WERI-Rb-1 (cell line): ENCODE measurements around the gene DPY30.
"Not testable (repeated sequence)": the region's sequence is repeated elsewhere in the genome, so short reads cannot be mapped to it uniquely, and the experiment has no call there.

Experiments used
- DNase-seq: peaks from one replicate; pipeline ENCODE4 v3.0.0-alpha.2; 2020
- H3K27ac ChIP-seq: fragments of 250-450 bp; sonication (Bioruptor Pico); 2 replicates; pipeline ENCODE4 v1.5.1; 2020; ENCODE audit warnings: mild to moderate bottlenecking, moderate library complexity
- H3K27me3 ChIP-seq: fragments of 250-450 bp; sonication (Bioruptor Pico); 2 replicates; pipeline ENCODE4 v1.5.1; 2021; ENCODE audit warnings: mild to moderate bottlenecking, low read depth, moderate library complexity; ENCODE audit not compliant: insufficient read depth, severe bottlenecking
- H3K36me3 ChIP-seq: fragments of 250-450 bp; sonication (Bioruptor Pico); 2 replicates; pipeline ENCODE4 v1.5.1; 2020; ENCODE audit warnings: mild to moderate bottlenecking, moderate library complexity
- H3K4me3 ChIP-seq: 2 replicates; pipeline ENCODE4 v1.5.1; 2011; ENCODE audit warnings: low read depth, mild to moderate bottlenecking, control low read depth, low read length
- H3K9me3 ChIP-seq: fragments of 250-450 bp; sonication (Bioruptor Pico); 2 replicates; pipeline ENCODE4 v1.5.1; 2021; ENCODE audit warnings: mild to moderate bottlenecking, moderate library complexity; ENCODE audit not compliant: severe bottlenecking
- CTCF ChIP-seq: IDR thresholded peaks from 2 replicates; pipeline ENCODE4 v1.5.1; 2011; ENCODE audit warnings: low read depth, mild to moderate bottlenecking, control low read depth, inconsistent platforms, low read length

The DPY30 gene

GRCh38 chr2:32063310-32064020 is 23.9 kb upstream of the DPY30 start, which contains the start of gene SPAST:
TSS of gene SPAST (plus strand) at chr2:32063556. CDS start at chr2:32063832, 276 bp downstream.
- Histone ChIP-seq H3K27me3 (no peaks in the 10 kb centered on the region), H3K9me3 (no peaks in the 10 kb centered on the region), H3K27ac (peak within 1 kb of the TSS; percentile 90), H3K4me3 (peak within 1 kb of the TSS; percentile 98), H3K36me3 (peaks cover 13% of the 10 kb centered on the region)
- peak; percentile 99 for DNase-seq
- peak; percentile 29 for TF ChIP-seq CTCF

GRCh38 chr2:32061973-32062861 is 22.6 kb upstream of the DPY30 start:
- Histone ChIP-seq H3K36me3 (peaks cover 11% of the 10 kb centered on the region), H3K4me3 (peak overlapping the region; percentile 98), H3K9me3 (no peaks in the 10 kb centered on the region), H3K27me3 (no peaks in the 10 kb centered on the region), H3K27ac (peak overlapping the region; percentile 77)
- peak; percentile 18 for DNase-seq
- TF ChIP-seq CTCF: no peak

- Histone ChIP-seq H3K27ac (no peak overlapping the region), H3K27me3 (no peaks in the 10 kb centered on the region)
Measured at GRCh38 chr2:32061430-32061829, 21.8 kb upstream of the DPY30 start.

GRCh38 chr2:32060266-32060665 is 20.7 kb upstream of the DPY30 start:
- TF ChIP-seq CTCF: no peak
- H3K27ac ChIP-seq: no peak overlapping the region
- H3K27me3 ChIP-seq: no peaks in the 10 kb centered on the region
- H3K36me3 ChIP-seq: peaks cover 1% of the 10 kb centered on the region; the same call in 1 of the 2 replicates
- no peaks in the 10 kb centered on the region for H3K9me3 ChIP-seq
- no peak for DNase-seq
- H3K4me3 ChIP-seq: no peak overlapping the region

More at GRCh38 chr2:32061430-32061829, 21.8 kb upstream of the DPY30 start:
- H3K9me3 ChIP-seq: no peaks in the 10 kb centered on the region
- H3K4me3 ChIP-seq: no peak overlapping the region
- no peak for DNase-seq
- peaks cover 10% of the 10 kb centered on the region for H3K36me3 ChIP-seq
- TF ChIP-seq CTCF: no peak

GRCh38 chr2:32058130-32058529 is 18.5 kb upstream of the DPY30 start:
- Histone ChIP-seq H3K27ac (no peak overlapping the region), H3K4me3 (no peak overlapping the region), H3K9me3 (no peaks in the 10 kb centered on the region), H3K27me3 (no peaks in the 10 kb centered on the region), H3K36me3 (no peaks in the 10 kb centered on the region)
- TF ChIP-seq CTCF: no peak
- DNase-seq: no peak

- H3K36me3 ChIP-seq, H3K4me3 ChIP-seq, H3K9me3 ChIP-seq, H3K27ac ChIP-seq, DNase-seq, H3K27me3 ChIP-seq: not testable (repeated sequence)
Measured at GRCh38 chr2:32054583-32054982, 15.0 kb upstream of the DPY30 start.
